ENCODE data around the gene TUBGCP5.

TUBGCP5 gene

GRCh38 chr15:23039917-23040281, 530 bp upstream of the TUBGCP5 start:
- peak overlapping the region; percentile 86; the same call in 1 of the 2 replicates for H3K27ac ChIP-seq (ENCODE audit: extremely low read depth, low read depth, low read length)
- POLR2A ChIA-PET: interaction anchor here (0.7 to 1.5 kb wide), 12 partner anchors 9 to 430 kb away, joined by 3 to 11 read pairs (median 3); no protein-coding TSS in a partner anchor
- CTCF ChIA-PET: interaction anchor here (1.1 kb wide), 1 partner anchor 13 kb away, joined by 3 read pairs; no protein-coding TSS in a partner anchor

GRCh38 chr15:23038726-23039142, 635 bp downstream of the TUBGCP5 start:
- Histone ChIP-seq H3K9me3 (ENCODE audit: control insufficient read depth, insufficient read depth, low read depth, low read length) (no peaks in the 10 kb centered on the region), H3K4me3 (ENCODE audit: low read depth, low read length) (peak overlapping the region; percentile 89), H3K36me3 (ENCODE audit: control insufficient read depth in 2 of 2, insufficient read depth in 1 of 2, low read length in 2 of 2) (peaks cover 7 to 29% of the 10 kb centered on the region in 2 experiments; a peak in 2 of 3 replicates), H3K27ac (ENCODE audit: extremely low read depth, low read depth, low read length) (peak overlapping the region; percentile 86; the same call in 1 of the 2 replicates), H3K4me1 (ENCODE audit: control insufficient read depth, insufficient read depth, low read length) (no peaks in the 10 kb centered on the region)
- ChIA-PET CTCF (interaction anchor here (1.1 kb wide), 1 partner anchor 429 kb away, joined by 3 read pairs; no protein-coding TSS in a partner anchor), POLR2A (interaction anchor here (1.0 to 1.5 kb wide), 6 partner anchors 8 to 34 kb away, joined by 3 to 11 read pairs (median 3); no protein-coding TSS in a partner anchor)
- TF ChIP-seq ZNF335 (tag by site-specific recombination; conservative IDR thresholded peaks at IDR 0.05) (peak; percentile 24; the same call in 1 of the 2 replicates), PRDM1 (tag by site-specific recombination; IDR thresholded peaks at IDR 0.05) (peak; percentile 16; the same call in 1 of the 2 replicates), ZNF19 (tag by site-specific recombination; IDR thresholded peaks at IDR 0.05; ENCODE audit: low read depth) (no peak)

More at GRCh38 chr15:23039917-23040281, 530 bp upstream of the TUBGCP5 start:
- Histone ChIP-seq H3K9me3 (ENCODE audit: control insufficient read depth, insufficient read depth, low read depth, low read length) (no peaks in the 10 kb centered on the region), H3K4me1 (ENCODE audit: control insufficient read depth, insufficient read depth, low read length) (no peaks in the 10 kb centered on the region), H3K36me3 (ENCODE audit: control insufficient read depth in 2 of 2, insufficient read depth in 1 of 2, low read length in 2 of 2) (peaks cover 2 to 19% of the 10 kb centered on the region in 2 experiments; a peak in 2 of 3 replicates), H3K4me3 (ENCODE audit: low read depth, low read length) (peak overlapping the region; percentile 89)
- TF ChIP-seq ZNF398 (tag by site-specific recombination; IDR thresholded peaks at IDR 0.05) (0 out of 2 replicates have a peak, but pooled peaks have one; percentile 8), ZNF837 (tag by site-specific recombination; IDR thresholded peaks at IDR 0.05) (no peak), ZBTB48 (tag by site-specific recombination; IDR thresholded peaks at IDR 0.05) (0 out of 2 replicates have a peak, but pooled peaks have one; percentile 43), ZNF394 (tag by site-specific recombination; IDR thresholded peaks at IDR 0.05; ENCODE audit: borderline replicate concordance) (peak; percentile 5; the same call in 1 of the 2 replicates), ZNF747 (tag by site-specific recombination; IDR thresholded peaks at IDR 0.05) (no peak), ZBTB20 (tag by site-specific recombination; IDR thresholded peaks at IDR 0.05) (peak; percentile 62; the same call in 1 of the 2 replicates)

GRCh38 chr15:23035964-23036566, 3.3 kb downstream of the TUBGCP5 start:
- ChIA-PET POLR2A (interaction anchor here (0.6 kb wide), 1 partner anchor 11 kb away, joined by 3 read pairs; no protein-coding TSS in a partner anchor), CTCF (interaction anchor here (0.6 to 1.6 kb wide), 13 partner anchors 9 to 488 kb away, joined by 3 to 14 read pairs (median 4); no protein-coding TSS in a partner anchor)
- H3K4me1 ChIP-seq (ENCODE audit: control insufficient read depth, insufficient read depth, low read length): no peaks in the 10 kb centered on the region
- no peak overlapping the region for H3K4me3 ChIP-seq (ENCODE audit: low read depth, low read length)
- H3K9me3 ChIP-seq (ENCODE audit: control insufficient read depth, insufficient read depth, low read depth, low read length): no peaks in the 10 kb centered on the region
- H3K36me3 ChIP-seq (ENCODE audit: control insufficient read depth in 2 of 2, insufficient read depth in 1 of 2, low read length in 2 of 2): peaks cover 13 to 51% of the 10 kb centered on the region in 2 experiments; a peak in 2 of 3 replicates
- no peak overlapping the region for H3K27ac ChIP-seq (ENCODE audit: extremely low read depth, low read depth, low read length)
- TF ChIP-seq SP7 (tag by site-specific recombination; IDR thresholded peaks at IDR 0.05): no peak
- no peak for TF ChIP-seq ZBTB7A (tag by site-specific recombination; IDR thresholded peaks at IDR 0.05; ENCODE audit: low read depth)
- TF ChIP-seq KLF1 (tag by site-specific recombination; IDR thresholded peaks at IDR 0.05): 0 out of 2 replicates have a peak, but pooled peaks have one; percentile 18

GRCh38 chr15:23033979-23034378, 5.4 kb downstream of the TUBGCP5 start:
- Histone ChIP-seq H3K4me3 (ENCODE audit: low read depth, low read length) (no peak overlapping the region), H3K36me3 (ENCODE audit: control insufficient read depth in 2 of 2, insufficient read depth in 1 of 2, low read length in 2 of 2) (peaks cover 24 to 64% of the 10 kb centered on the region in 2 experiments; a peak in 2 of 3 replicates), H3K9me3 (ENCODE audit: control insufficient read depth, insufficient read depth, low read depth, low read length) (no peaks in the 10 kb centered on the region), H3K27ac (ENCODE audit: extremely low read depth, low read depth, low read length) (no peak overlapping the region), H3K4me1 (ENCODE audit: control insufficient read depth, insufficient read depth, low read length) (no peaks in the 10 kb centered on the region)
- POLR2A ChIA-PET: no interaction called here
- CTCF ChIA-PET: no interaction called here
- TF ChIP-seq ZNF280C (tag by site-specific recombination; IDR thresholded peaks at IDR 0.05): no peak
- TF ChIP-seq GLIS1 (tag by site-specific recombination; IDR thresholded peaks at IDR 0.05): no peak
- no peak for TF ChIP-seq ZNF48 (tag by site-specific recombination; IDR thresholded peaks at IDR 0.05)
- no peak for TF ChIP-seq ZBTB48 (tag by site-specific recombination; IDR thresholded peaks at IDR 0.05)
- TF ChIP-seq ZNF747 (tag by site-specific recombination; IDR thresholded peaks at IDR 0.05): no peak
- TF ChIP-seq ZNF302 (tag by site-specific recombination; IDR thresholded peaks at IDR 0.05; ENCODE audit: low read depth): no peak
- no peak for TF ChIP-seq GFI1B (tag by site-specific recombination; IDR thresholded peaks at IDR 0.05)
- TF ChIP-seq ZNF704 (tag by site-specific recombination; IDR thresholded peaks at IDR 0.05): no peak
- TF ChIP-seq ZNF529 (tag by site-specific recombination; IDR thresholded peaks at IDR 0.05; ENCODE audit: insufficient replicate concordance): no peak
- no peak for TF ChIP-seq ZNF677 (tag by site-specific recombination; IDR thresholded peaks at IDR 0.05)
- no peak for TF ChIP-seq ZSCAN16 (tag by site-specific recombination; IDR thresholded peaks at IDR 0.05)
- no peak for TF ChIP-seq ZBTB8A (tag by site-specific recombination; IDR thresholded peaks at IDR 0.05)
